ENCODE measurements around the gene TUBA8. TPM values are rescaled to one million over a fixed set of nuclear protein-coding genes. Genes with fewer than 3 reads are reported as not detected.
"Not testable (repeated sequence)": the region's sequence is repeated elsewhere in the genome, so short reads cannot be mapped to it uniquely, and the experiment has no call there.

TUBA8 gene
- total RNA-seq, 1 experiment from 2014 or later: 0.42 TPM

DNA sequence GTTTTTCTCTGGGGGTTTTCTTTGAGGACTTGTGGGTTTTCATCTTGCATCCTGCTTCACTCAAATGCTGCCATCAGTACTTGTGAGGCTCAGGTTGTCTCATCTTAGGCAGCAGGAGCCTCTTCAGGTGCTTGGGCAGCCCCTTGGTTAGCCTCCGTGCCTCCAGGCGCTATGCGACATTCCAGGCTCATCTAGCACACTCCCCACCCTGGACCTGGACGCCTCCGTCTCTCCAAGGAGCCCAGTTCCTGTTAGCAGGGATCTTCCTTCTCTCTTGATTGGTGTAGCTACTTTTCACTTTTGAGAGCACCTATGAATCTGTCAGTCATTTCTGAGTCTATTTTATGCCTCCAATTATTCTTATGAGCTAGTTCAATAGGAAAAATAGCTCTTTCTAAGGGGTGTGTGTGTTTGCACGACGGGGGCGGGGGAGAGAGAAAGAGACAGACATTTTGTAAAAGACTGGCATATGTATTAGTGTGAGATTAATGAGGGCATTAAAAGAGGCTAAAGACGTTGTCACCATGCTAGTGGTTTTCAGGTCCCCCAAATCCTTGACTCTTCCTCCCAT lies 7.8 kb downstream of the TUBA8 start:
- no peaks in the 10 kb centered on the region for H3K27me3 ChIP-seq (replicated peaks)
- H3K4me1 ChIP-seq (replicated peaks): peaks cover 8% of the 10 kb centered on the region
- no peaks in the 10 kb centered on the region for H3K9me3 ChIP-seq (replicated peaks)
- no peak overlapping the region for H3K27ac ChIP-seq
- H3K4me3 ChIP-seq: no peak overlapping the region
- no peak for DNase-seq (ENCODE audit: low read depth in 1 of 2, low spot score in 2 of 2)
- H3K36me3 ChIP-seq: no peaks in the 10 kb centered on the region

DNA sequence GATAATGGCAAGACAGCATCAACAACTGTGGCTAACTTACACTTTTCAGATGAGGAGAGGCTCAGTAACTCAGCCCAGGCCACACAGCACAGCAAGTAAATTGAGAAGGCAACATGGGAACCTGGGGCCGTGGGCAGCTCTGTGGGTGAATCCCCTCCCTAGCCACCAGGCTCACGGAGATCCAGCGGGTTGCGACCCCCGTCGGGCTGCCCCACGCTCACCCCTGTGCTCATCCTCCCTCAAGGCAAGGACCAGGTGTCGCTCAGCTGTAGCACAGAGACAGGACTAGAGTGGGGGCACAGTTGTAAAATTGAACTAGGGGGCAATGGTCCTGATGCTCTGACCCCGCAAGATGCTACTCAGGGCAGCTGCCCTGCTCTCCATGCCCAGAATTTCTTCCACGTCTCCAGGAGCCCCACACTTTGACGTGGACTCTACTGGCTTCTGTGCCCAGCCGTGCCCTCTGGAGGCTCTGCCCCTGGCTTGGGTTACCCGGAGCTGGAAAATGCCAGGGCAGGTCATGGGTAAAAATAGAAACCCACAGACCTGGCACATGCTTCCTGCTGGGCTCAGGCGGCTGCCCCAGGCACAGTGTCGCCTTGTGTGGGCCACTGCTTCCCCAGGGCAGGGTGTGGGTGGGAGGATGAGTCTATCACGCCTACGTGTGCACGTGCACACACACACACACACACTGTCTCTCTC lies 9.0 kb downstream of the TUBA8 start:
- no peaks in the 10 kb centered on the region for H3K9me3 ChIP-seq (replicated peaks)
- H3K27me3 ChIP-seq (replicated peaks): no peaks in the 10 kb centered on the region
- peaks cover 8% of the 10 kb centered on the region for H3K4me1 ChIP-seq (replicated peaks)
- no peaks in the 10 kb centered on the region for H3K36me3 ChIP-seq
- H3K27ac ChIP-seq: no peak overlapping the region
- no peak for DNase-seq (ENCODE audit: low read depth in 1 of 2, low spot score in 2 of 2)
- no peak overlapping the region for H3K4me3 ChIP-seq

- Histone ChIP-seq H3K9me3 (replicated peaks) (no peaks in the 10 kb centered on the region), H3K36me3 (no peaks in the 10 kb centered on the region), H3K4me3 (no peak overlapping the region), H3K27ac (no peak overlapping the region), H3K4me1 (replicated peaks) (peaks cover 8% of the 10 kb centered on the region), H3K27me3 (replicated peaks) (no peaks in the 10 kb centered on the region)
- DNase-seq (ENCODE audit: low read depth in 1 of 2, low spot score in 2 of 2): no peak
These were observed 10.2 kb downstream of the TUBA8 start for GRCh38 chr22:18120857-18121256.

- DNase-seq (ENCODE audit: low read depth in 1 of 2, low spot score in 2 of 2): no peak
- no peaks in the 10 kb centered on the region for H3K36me3 ChIP-seq
- H3K27me3 ChIP-seq (replicated peaks): no peaks in the 10 kb centered on the region
- H3K4me3 ChIP-seq: no peak overlapping the region
- no peak overlapping the region for H3K27ac ChIP-seq
- peaks cover 8% of the 10 kb centered on the region for H3K4me1 ChIP-seq (replicated peaks)
- H3K9me3 ChIP-seq (replicated peaks): no peaks in the 10 kb centered on the region
These were observed 10.9 kb downstream of the TUBA8 start for GRCh38 chr22:18121506-18121905.

DNA sequence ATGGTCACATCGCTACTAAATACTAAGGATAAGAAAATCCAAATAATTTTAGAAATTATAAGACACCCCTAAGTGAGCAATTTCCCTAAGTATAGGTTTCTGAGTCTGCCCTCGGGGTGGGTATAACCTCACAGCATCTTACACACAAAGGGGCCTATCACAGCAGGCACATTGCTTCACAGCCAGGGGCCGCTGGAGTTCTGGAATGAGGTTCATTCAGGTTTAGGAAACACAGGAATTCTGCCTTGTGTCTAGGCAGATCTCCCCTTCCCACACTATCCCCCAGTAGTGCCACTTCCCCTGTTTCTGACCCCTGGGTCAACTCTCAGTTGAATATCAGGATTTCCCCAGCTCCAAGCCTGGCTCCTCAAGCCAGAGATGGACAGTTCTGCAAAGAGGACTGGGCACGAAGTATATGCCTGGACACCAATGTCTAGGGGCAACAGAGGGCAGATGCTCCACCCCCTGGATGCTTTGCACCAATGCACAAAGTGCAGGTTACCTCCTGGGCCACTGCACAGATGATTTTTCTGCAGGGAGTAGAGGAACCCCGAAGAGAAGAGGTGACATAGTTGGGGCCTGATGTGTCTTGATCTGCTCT lies 11.4 kb downstream of the TUBA8 start:
- H3K27me3 ChIP-seq (replicated peaks): no peaks in the 10 kb centered on the region
- H3K27ac ChIP-seq: no peak overlapping the region
- no peaks in the 10 kb centered on the region for H3K9me3 ChIP-seq (replicated peaks)
- no peak for DNase-seq (ENCODE audit: low read depth in 1 of 2, low spot score in 2 of 2)
- peaks cover 8% of the 10 kb centered on the region for H3K4me1 ChIP-seq (replicated peaks)
- no peak overlapping the region for H3K4me3 ChIP-seq
- no peaks in the 10 kb centered on the region for H3K36me3 ChIP-seq

GRCh38 chr22:18123476-18124025 lies 12.9 kb downstream of the TUBA8 start:
- not testable (repeated sequence) for H3K4me1 ChIP-seq (replicated peaks); H3K36me3 ChIP-seq; H3K4me3 ChIP-seq; H3K27ac ChIP-seq; H3K9me3 ChIP-seq (replicated peaks); H3K27me3 ChIP-seq (replicated peaks); DNase-seq (ENCODE audit: low read depth in 1 of 2, low spot score in 2 of 2)

- no peak overlapping the region for H3K4me3 ChIP-seq
- DNase-seq (ENCODE audit: low read depth in 1 of 2, low spot score in 2 of 2): no peak
- no peaks in the 10 kb centered on the region for H3K4me1 ChIP-seq (replicated peaks)
- H3K9me3 ChIP-seq (replicated peaks): no peaks in the 10 kb centered on the region
- H3K36me3 ChIP-seq: no peaks in the 10 kb centered on the region
- no peak overlapping the region for H3K27ac ChIP-seq
- no peaks in the 10 kb centered on the region for H3K27me3 ChIP-seq (replicated peaks)
These were observed 16.0 kb downstream of the TUBA8 start for GRCh38 chr22:18126606-18127005.

DNA sequence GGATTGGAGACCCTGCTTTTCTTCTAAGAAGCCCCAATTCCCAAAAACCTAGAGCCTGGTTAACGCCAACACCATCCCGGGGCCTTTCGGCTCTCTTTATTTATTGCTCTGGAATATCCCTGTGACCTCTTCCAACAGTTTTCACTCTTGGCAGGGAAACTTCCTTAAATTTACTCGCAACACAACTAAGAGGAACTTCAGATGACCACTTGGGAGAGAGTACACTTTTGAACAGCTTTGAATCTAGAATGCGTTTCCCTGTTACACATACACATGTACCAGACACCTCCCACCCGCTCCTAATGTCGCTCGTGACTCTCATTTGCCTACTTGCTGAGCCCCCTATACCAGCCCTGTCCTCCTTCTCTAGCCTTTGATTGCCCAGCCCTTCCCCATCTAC lies 19.4 kb downstream of the TUBA8 start:
- Histone ChIP-seq H3K36me3 (no peaks in the 10 kb centered on the region), H3K9me3 (replicated peaks) (no peaks in the 10 kb centered on the region), H3K27ac (no peak overlapping the region), H3K27me3 (replicated peaks) (no peaks in the 10 kb centered on the region), H3K4me3 (no peak overlapping the region), H3K4me1 (replicated peaks) (no peaks in the 10 kb centered on the region)
- no peak for DNase-seq (ENCODE audit: low read depth in 1 of 2, low spot score in 2 of 2)

DNA sequence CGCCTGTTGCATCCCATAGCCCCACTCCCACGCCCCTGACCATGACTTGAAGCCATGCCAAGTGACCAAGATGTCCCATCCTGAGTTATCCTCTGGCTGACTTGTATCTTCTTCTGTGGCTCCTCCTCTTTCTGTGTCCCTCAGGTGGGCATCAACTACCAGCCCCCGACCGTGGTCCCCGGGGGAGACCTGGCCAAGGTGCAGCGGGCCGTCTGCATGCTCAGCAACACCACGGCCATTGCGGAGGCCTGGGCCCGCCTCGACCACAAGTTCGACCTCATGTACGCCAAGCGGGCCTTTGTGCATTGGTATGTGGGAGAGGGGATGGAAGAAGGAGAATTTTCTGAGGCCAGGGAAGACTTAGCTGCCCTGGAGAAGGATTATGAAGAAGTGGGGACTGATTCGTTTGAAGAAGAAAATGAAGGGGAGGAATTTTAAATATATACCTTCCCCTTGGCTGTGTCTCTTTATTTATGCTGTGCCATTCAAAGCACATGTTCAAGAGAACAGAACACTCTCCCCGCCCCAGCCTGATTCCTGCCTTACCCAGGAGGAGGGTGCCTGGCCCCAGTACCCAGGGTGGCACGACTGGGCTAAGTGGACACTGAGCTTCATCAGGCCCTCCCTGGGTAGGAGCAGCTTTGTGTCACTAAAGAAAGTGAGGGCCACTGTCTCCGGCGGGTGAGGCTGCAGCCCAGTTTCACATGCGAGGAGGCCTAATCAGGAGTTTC lies 20.3 kb downstream of the TUBA8 start:
- Histone ChIP-seq H3K36me3 (no peaks in the 10 kb centered on the region), H3K4me3 (no peak overlapping the region), H3K27ac (no peak overlapping the region), H3K4me1 (replicated peaks) (no peaks in the 10 kb centered on the region), H3K9me3 (replicated peaks) (no peaks in the 10 kb centered on the region), H3K27me3 (replicated peaks) (no peaks in the 10 kb centered on the region)
- DNase-seq (ENCODE audit: low read depth in 1 of 2, low spot score in 2 of 2): no peak

DNA sequence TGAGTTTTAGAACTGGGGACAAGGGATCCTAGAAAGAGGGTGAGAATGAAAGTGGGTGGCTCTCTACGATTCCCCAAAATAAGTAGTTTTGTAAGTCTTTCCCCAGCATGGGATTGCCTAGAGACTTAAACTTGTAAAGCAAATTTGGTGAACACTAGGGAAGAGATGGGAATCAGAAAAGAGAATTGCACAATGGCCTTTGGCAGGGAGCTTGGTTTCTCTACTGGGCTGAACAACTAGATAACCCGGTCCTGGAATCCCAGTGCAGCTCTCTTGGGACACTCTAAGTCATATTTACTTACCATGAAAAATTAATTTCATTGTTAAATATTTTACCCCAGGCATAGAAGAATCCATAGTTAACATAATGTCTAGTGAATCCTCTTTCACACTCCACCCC lies 22.8 kb downstream of the TUBA8 start:
- no peak overlapping the region for H3K27ac ChIP-seq
- H3K4me1 ChIP-seq (replicated peaks): no peaks in the 10 kb centered on the region
- no peak for DNase-seq (ENCODE audit: low read depth in 1 of 2, low spot score in 2 of 2)
- no peaks in the 10 kb centered on the region for H3K36me3 ChIP-seq
- H3K9me3 ChIP-seq (replicated peaks): no peaks in the 10 kb centered on the region
- no peak overlapping the region for H3K4me3 ChIP-seq
- no peaks in the 10 kb centered on the region for H3K27me3 ChIP-seq (replicated peaks)

DNA sequence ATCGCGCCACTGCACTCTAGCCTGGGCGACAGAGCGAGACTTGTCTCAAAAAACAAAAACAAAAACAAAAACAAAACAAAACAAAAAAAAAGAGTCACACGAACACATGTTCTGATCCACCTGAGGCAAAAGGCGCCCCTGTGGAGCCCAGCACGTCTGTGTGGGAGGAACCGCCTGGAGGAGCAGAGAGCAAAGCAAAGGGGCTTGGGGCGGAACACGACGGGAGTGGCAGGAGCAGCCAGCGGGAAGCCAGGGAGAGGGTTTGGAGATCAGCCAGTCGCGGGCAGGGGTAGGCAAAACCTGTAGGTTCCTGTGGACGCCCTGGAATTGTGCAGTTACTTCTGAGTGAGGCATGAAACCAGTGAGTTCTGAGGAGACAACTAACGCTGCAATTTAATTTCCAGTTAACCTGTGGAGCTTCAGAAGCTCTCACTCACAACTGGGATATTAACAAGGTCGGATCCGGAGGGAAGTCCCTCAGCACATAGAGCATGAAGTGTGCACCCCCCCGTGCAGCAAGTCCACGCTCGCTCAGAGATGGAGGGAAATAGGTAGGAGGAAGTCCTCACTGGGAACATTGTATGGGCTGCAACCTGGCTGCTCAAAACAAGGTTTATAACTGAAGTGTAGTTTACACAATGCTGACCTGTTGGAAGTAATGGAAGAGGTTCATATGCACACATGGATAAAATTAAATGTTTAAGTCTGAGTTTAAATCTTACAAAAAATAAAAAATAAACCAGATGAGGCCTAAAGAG lies 26.1 kb downstream of the TUBA8 start:
- H3K9me3 ChIP-seq (replicated peaks): no peaks in the 10 kb centered on the region; the same call in 1 of the 2 replicates
- H3K27me3 ChIP-seq (replicated peaks): no peaks in the 10 kb centered on the region
- H3K36me3 ChIP-seq: no peaks in the 10 kb centered on the region
- no peak for DNase-seq (ENCODE audit: low read depth in 1 of 2, low spot score in 2 of 2)
- no peak overlapping the region for H3K27ac ChIP-seq
- no peak overlapping the region for H3K4me3 ChIP-seq
- H3K4me1 ChIP-seq (replicated peaks): no peaks in the 10 kb centered on the region

DNA sequence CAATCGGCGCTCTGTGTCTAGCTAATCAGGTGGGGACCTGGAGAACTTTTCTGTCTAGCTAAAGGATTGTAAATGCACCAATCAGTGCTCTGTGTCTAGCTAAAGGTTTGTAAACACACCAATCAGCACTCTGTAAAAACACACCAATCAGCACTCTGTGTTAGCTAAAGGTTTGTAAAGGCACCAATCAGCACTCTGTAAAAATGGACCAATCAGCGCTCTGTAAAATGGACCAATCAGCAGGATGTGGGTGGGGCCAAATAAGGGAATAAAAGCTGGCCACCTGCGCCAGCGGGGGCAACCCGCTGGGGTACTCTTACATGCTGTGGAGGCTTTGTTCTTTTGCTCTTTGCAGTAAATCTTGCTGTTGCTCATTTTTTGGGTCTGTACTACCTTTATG lies 30.4 kb downstream of the TUBA8 start:
- not testable (repeated sequence) for H3K4me1 ChIP-seq (replicated peaks); H3K27me3 ChIP-seq (replicated peaks); H3K27ac ChIP-seq; H3K9me3 ChIP-seq (replicated peaks); H3K36me3 ChIP-seq; DNase-seq (ENCODE audit: low read depth in 1 of 2, low spot score in 2 of 2); H3K4me3 ChIP-seq

GRCh38 chr22:18144105-18144504 lies 33.5 kb downstream of the TUBA8 start:
- DNase-seq (ENCODE audit: low read depth in 1 of 2, low spot score in 2 of 2): no peak
- H3K9me3 ChIP-seq (replicated peaks): no peaks in the 10 kb centered on the region; the same call in 1 of the 2 replicates

More at GRCh38 chr22:18144105-18144504, 33.5 kb downstream of the TUBA8 start:
- Histone ChIP-seq H3K27ac (no peak overlapping the region), H3K4me3 (no peak overlapping the region), H3K36me3 (no peaks in the 10 kb centered on the region), H3K27me3 (replicated peaks) (no peaks in the 10 kb centered on the region), H3K4me1 (replicated peaks) (no peaks in the 10 kb centered on the region; the same call in 1 of the 2 replicates)
